Activated T-helper 9 cell treated with anti-CD3 and anti-CD28 coated beads, Interleukin-2, amount 50 U/mL, for 16 hours (primary cell): Measurements from ENCODE around the gene KSR1.

Source experiments
- DNase-seq: peaks from one replicate; pipeline ENCODE4 v3.0.0-alpha.2; 2020; ENCODE audit warnings: low read depth

The KSR1 gene

GRCh38 chr17:27535178-27535928 lies 79.1 kb downstream of the KSR1 start:
- DNase-seq: no peak

- no peak for DNase-seq
Observed at GRCh38 chr17:27535975-27536374, 79.7 kb downstream of the KSR1 start.

- no peak for DNase-seq
Observed at GRCh38 chr17:27536781-27537180, 80.5 kb downstream of the KSR1 start.

- DNase-seq: no peak
Observed at GRCh38 chr17:27538156-27538955, 82.1 kb downstream of the KSR1 start.

- no peak for DNase-seq
Observed at GRCh38 chr17:27539152-27539551, 82.9 kb downstream of the KSR1 start.

- DNase-seq: no peak
Observed at GRCh38 chr17:27539794-27540317, 83.6 kb downstream of the KSR1 start.

GRCh38 chr17:27540318-27541101 lies 84.3 kb downstream of the KSR1 start:
- DNase-seq: no peak

GRCh38 chr17:27541301-27542023 lies 85.2 kb downstream of the KSR1 start:
- DNase-seq: no peak

GRCh38 chr17:27542841-27543463 lies 86.7 kb downstream of the KSR1 start:
- no peak for DNase-seq

GRCh38 chr17:27543464-27543856 lies 87.2 kb downstream of the KSR1 start:
- no peak for DNase-seq

- no peak for DNase-seq
Observed at GRCh38 chr17:27543958-27544349, 87.7 kb downstream of the KSR1 start.

- peak; percentile 20 for DNase-seq
Observed at GRCh38 chr17:27544350-27545131, 88.3 kb downstream of the KSR1 start.

- DNase-seq: no peak
Observed at GRCh38 chr17:27545562-27546229, 89.4 kb downstream of the KSR1 start.

- DNase-seq: no peak
Observed at GRCh38 chr17:27546624-27547300, 90.5 kb downstream of the KSR1 start.

- DNase-seq: no peak
Observed at GRCh38 chr17:27547301-27547683, 91.0 kb downstream of the KSR1 start.

GRCh38 chr17:27548369-27548768 lies 92.1 kb downstream of the KSR1 start:
- no peak for DNase-seq

GRCh38 chr17:27549251-27549893 lies 93.1 kb downstream of the KSR1 start:
- DNase-seq: no peak

- DNase-seq: no peak
Observed at GRCh38 chr17:27550291-27550930, 94.2 kb downstream of the KSR1 start.
